Tibial artery (tissue), 4 donors: ENCODE data around the gene WDR55.
"Not testable (repeated sequence)": the region's sequence is repeated elsewhere in the genome, so short reads cannot be mapped to it uniquely, and the experiment has no call there.

Source experiments
- DNase-seq, 2 donors: peaks; one replicate each; pipeline ENCODE4 v3.0.0-alpha.2; 2019
- H3K27ac ChIP-seq, 2 donors: fragments of 200-600 bp; sonication (generic) in 1 of 2; 1 replicate in 1 of 2; 2 replicates in 1 of 2; pipeline ENCODE4 v1.5.1; 2018 to 2019; ENCODE audit warnings: mild to moderate bottlenecking in 1 of 2
- H3K27me3 ChIP-seq, 2 donors: fragments of 200-600 bp; sonication (generic) in 1 of 2; one replicate each; pipeline versions ENCODE4 v1.5.1 to v1.6.0; 2016 to 2019
- H3K36me3 ChIP-seq, 3 donors: fragments of 200-600 bp; sonication (generic) in 2 of 3; one replicate each; pipeline ENCODE4 v1.5.1; 2016 to 2019; ENCODE audit warnings: mild to moderate bottlenecking in 2 of 3
- H3K4me1 ChIP-seq, 4 donors: fragments of 200-600 bp; sonication (generic) in 2 of 4; 1 replicate in 3 of 4; 2 replicates in 1 of 4; pipeline ENCODE4 v1.5.1; 2016 to 2019
- H3K4me3 ChIP-seq, 2 donors: fragments of 200-600 bp; sonication (generic) in 1 of 2; 1 replicate in 1 of 2; 2 replicates in 1 of 2; pipeline ENCODE4 v1.5.1; 2018 to 2019; ENCODE audit warnings: mild to moderate bottlenecking in 2 of 2
- H3K9me3 ChIP-seq, 3 donors: fragments of 200-600 bp; sonication (generic) in 1 of 3; one replicate each; pipeline ENCODE4 v1.5.1; 2016 to 2019
- CTCF ChIP-seq, 2 experiments: fragments of 200-600 bp in 1 of 2; fragments of 450-650 bp in 1 of 2; IDR thresholded peaks; one replicate each; pipeline ENCODE4 v1.5.1; 2017 to 2019; ENCODE audit warnings: antibody characterized with exemption in 2 of 2, mild to moderate bottlenecking in 1 of 2, moderate library complexity in 1 of 2
- intact Hi-C: fragments of 100-400 bp; cut with DNase I; formaldehyde crosslinking; loops from one replicate; pipeline ENCODE4 v1.15.0; 2023; ENCODE audit warnings: low total_unique reads

WDR55 gene

GRCh38 chr5:140639148-140639981, 25.3 kb upstream of the WDR55 start, which contains the start of gene TMCO6:
Gene TMCO6 (plus strand): TSS chr5:140639451. CDS start chr5:140639528, 77 bp downstream.
- Histone ChIP-seq H3K36me3 (peaks cover under 1 to 24% (median 14%) of the 10 kb centered on the region in 3 donors), H3K27ac (peak within 1 kb of the TSS; percentile 81 to 84), H3K4me3 (peak within 1 kb of the TSS; percentile 59 to 84), H3K27me3 (no peaks in the 10 kb centered on the region), H3K9me3 (no peaks in the 10 kb centered on the region), H3K4me1 (peaks cover 0 to 37% (median 9%) of the 10 kb centered on the region in 4 donors)
- TF ChIP-seq CTCF (IDR thresholded peaks at IDR 0.05): peak; percentile 65 to 69
- intact Hi-C loops: loop anchor here (2.0 kb wide), 1 partner anchor 75 kb away; the partner anchor contains the start of genes APBB3 and SLC35A4
- peak; percentile 98 to 99 for DNase-seq

DNA sequence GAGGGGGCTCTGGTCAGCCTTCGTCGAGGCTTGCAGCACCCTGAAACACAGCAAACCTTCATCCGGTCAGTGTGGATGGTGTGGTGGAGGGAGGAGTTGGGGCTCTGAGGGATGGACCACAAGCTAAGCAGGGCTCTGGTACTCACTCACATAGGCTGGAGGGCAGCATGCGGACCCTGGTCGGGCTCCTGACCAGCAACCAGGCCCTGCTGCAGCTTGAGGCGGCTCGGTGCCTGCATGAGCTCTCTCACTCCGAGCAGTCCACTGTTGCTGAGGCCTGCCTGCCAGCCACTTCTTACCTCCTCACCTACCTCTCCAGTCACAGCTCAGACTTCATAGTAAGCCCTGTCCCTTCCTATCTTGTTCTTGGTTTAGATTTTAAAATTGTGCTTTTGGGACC, 23.0 kb upstream of the WDR55 start:
- no peak for TF ChIP-seq CTCF (IDR thresholded peaks at IDR 0.05)
- H3K9me3 ChIP-seq: no peaks in the 10 kb centered on the region
- no peaks in the 10 kb centered on the region for H3K27me3 ChIP-seq
- DNase-seq: no peak
- peaks cover 0 to 58% (median 19%) of the 10 kb centered on the region in 4 donors for H3K4me1 ChIP-seq
- H3K4me3 ChIP-seq: no peak overlapping the region
- no peak overlapping the region for H3K27ac ChIP-seq
- intact Hi-C loops: no loop called here
- peaks cover 5 to 42% (median 26%) of the 10 kb centered on the region in 3 donors for H3K36me3 ChIP-seq

DNA sequence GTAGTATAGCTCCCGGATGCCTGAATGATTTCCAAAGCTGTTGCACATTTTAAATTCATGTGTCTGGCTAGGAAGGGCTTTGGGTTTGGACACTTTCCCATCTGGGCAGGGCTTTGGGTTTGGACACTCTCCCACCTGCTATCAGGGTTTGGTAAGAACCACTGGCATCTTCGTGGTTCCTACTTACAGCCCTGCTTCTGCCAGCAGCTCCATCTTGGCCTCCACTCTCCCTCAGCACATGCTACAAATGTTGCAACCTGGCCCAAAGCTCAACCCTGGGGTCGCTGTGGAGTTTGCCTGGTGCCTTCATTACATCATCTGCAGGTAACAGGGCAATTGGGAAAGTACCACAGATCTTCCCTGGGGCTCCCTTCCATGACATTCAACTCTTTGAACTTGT, 22.0 kb upstream of the WDR55 start:
- H3K27me3 ChIP-seq: no peaks in the 10 kb centered on the region
- no peak for TF ChIP-seq CTCF (IDR thresholded peaks at IDR 0.05)
- peaks cover 0 to 63% (median 22%) of the 10 kb centered on the region in 4 donors for H3K4me1 ChIP-seq
- intact Hi-C loops: no loop called here
- H3K27ac ChIP-seq: no peak overlapping the region
- no peak overlapping the region for H3K4me3 ChIP-seq
- peak; percentile 46 to 75 for DNase-seq
- no peaks in the 10 kb centered on the region for H3K9me3 ChIP-seq
- peaks cover 5 to 42% (median 26%) of the 10 kb centered on the region in 3 donors for H3K36me3 ChIP-seq

GRCh38 chr5:140647042-140647419, 17.7 kb upstream of the WDR55 start:
- Histone ChIP-seq H3K36me3 (peaks cover 24 to 70% (median 52%) of the 10 kb centered on the region in 3 donors), H3K27ac (peak overlapping the region; percentile 84 to 86), H3K4me1 (peaks cover 0 to 50% (median 25%) of the 10 kb centered on the region in 4 donors), H3K9me3 (no peaks in the 10 kb centered on the region), H3K4me3 (peak overlapping the region; percentile 80 to 93), H3K27me3 (no peaks in the 10 kb centered on the region)
- DNase-seq: no peak
- intact Hi-C loops: loop anchor here (5.0 kb wide), 2 partner anchors 100 to 245 kb away; partner anchors contain the start of genes ANKHD1 and EIF4EBP3
- TF ChIP-seq CTCF (IDR thresholded peaks at IDR 0.05): no peak

- intact Hi-C loops: no loop called here
- peaks cover 87 to 92% (median 92%) of the 10 kb centered on the region in 3 donors for H3K36me3 ChIP-seq
- H3K9me3 ChIP-seq: no peaks in the 10 kb centered on the region
These were observed 5.8 kb upstream of the WDR55 start for GRCh38 chr5:140658870-140659269.

DNA sequence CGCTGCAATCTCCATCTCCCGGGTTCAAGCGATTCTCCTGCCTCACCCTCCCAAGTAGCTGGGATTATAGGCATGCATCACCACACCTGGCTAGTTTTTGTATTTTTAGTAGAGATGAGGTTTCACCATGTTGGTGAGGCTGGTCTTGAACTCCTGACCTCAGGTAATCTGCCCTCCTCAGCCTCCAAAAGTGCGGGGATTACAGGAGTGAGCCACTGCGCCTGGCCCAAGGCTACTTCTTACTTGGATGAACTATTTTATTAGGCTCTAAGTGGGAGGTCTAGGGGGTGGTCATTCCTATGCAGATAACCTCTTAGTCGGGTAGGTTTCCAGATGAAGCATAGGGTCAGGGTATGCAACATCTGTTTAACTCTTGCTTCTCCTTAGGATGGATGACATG, 4.3 kb upstream of the WDR55 start:
- peaks cover 72 to 77% (median 77%) of the 10 kb centered on the region in 3 donors for H3K36me3 ChIP-seq
- H3K4me3 ChIP-seq, DNase-seq, H3K27ac ChIP-seq, H3K27me3 ChIP-seq, intact Hi-C loops, H3K4me1 ChIP-seq, H3K9me3 ChIP-seq: not testable (repeated sequence)

More at GRCh38 chr5:140658870-140659269, 5.8 kb upstream of the WDR55 start:
- DNase-seq: no peak
- H3K4me1 ChIP-seq: peaks cover 0 to 4% (median 2%) of the 10 kb centered on the region in 4 donors
- no peak for TF ChIP-seq CTCF (IDR thresholded peaks at IDR 0.05)
- no peaks in the 10 kb centered on the region for H3K27me3 ChIP-seq
- no peak overlapping the region for H3K4me3 ChIP-seq
- no peak overlapping the region for H3K27ac ChIP-seq
